GM19397 (cell line): ENCODE data around the gene DAZ2.
"Not testable (repeated sequence)": the region's sequence is repeated elsewhere in the genome, so short reads cannot be mapped to it uniquely, and the experiment has no call there.

Experiments
- ATAC-seq: cut with Tn5 transposase; IDR thresholded peaks from one replicate; pipeline ENCODE4 v1.9.1; 2021; ENCODE audit warnings: mild to moderate bottlenecking, moderate library complexity; ENCODE audit not compliant: unreplicated experiment

Gene DAZ2, protein sequence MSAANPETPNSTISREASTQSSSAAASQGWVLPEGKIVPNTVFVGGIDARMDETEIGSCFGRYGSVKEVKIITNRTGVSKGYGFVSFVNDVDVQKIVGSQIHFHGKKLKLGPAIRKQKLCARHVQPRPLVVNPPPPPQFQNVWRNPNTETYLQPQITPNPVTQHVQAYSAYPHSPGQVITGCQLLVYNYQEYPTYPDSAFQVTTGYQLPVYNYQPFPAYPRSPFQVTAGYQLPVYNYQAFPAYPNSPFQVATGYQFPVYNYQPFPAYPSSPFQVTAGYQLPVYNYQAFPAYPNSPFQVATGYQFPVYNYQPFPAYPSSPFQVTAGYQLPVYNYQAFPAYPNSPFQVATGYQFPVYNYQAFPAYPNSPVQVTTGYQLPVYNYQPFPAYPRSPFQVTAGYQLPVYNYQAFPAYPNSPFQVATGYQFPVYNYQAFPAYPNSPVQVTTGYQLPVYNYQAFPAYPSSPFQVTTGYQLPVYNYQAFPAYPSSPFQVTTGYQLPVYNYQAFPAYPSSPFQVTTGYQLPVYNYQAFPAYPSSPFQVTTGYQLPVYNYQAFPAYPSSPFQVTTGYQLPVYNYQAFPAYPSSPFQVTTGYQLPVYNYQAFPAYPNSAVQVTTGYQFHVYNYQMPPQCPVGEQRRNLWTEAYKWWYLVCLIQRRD

DNA sequence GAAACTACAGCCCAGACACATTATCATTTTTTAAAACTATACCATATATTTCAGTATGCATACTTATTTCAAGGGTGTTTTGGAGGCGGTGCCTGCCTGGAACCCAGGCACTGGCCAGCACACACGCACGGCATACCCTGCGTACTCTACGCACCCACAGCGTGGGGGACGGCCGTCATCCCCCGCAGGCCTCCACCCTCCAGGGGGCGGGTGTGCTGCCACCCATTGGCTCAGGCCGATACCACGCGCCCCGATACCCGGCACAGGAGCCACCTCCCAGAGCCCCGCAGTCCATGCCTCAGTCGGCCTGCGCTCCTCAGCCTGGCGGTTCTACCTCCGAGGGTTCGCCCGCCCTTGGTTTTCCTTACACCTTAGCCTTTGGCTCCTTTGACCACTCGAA is at the start of gene DAZ2:
TSS of gene DAZ2 (plus strand) at position 301 of the 400 bp plus-strand sequence. CDS start 208 bp downstream, outside the sequence.
- ATAC-seq = not testable (repeated sequence)

DNA sequence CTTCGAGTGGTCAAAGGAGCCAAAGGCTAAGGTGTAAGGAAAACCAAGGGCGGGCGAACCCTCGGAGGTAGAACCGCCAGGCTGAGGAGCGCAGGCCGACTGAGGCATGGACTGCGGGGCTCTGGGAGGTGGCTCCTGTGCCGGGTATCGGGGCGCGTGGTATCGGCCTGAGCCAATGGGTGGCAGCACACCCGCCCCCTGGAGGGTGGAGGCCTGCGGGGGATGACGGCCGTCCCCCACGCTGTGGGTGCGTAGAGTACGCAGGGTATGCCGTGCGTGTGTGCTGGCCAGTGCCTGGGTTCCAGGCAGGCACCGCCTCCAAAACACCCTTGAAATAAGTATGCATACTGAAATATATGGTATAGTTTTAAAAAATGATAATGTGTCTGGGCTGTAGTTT is 20.4 kb upstream of the DAZ2 start, which contains the start of gene DAZ1:
TSS of gene DAZ1 (minus strand) at position 101 of the 400 bp plus-strand sequence. CDS start 208 bp downstream, outside the sequence.
- not testable (repeated sequence) for ATAC-seq

DNA sequence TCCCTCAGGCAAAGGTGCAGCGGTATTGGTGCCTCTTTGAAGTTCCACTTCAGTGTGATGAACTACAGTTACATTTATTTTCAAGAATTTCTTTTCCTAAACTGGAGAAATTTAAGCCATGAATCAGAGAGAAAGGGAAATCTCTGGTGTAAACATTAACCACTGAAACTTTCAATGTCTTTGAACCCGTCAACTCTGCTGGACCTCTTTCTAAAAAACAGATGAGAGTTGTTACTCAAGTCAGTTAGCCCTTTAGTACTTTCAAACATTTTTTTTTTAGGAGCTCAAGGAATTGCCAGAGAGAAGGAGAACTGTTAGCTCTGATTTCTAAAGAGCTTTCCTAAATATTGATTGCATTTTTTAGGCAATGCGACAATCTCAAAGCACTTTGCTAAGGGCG is 11.9 kb upstream of the DAZ2 start:
- not testable (repeated sequence) for ATAC-seq

DNA sequence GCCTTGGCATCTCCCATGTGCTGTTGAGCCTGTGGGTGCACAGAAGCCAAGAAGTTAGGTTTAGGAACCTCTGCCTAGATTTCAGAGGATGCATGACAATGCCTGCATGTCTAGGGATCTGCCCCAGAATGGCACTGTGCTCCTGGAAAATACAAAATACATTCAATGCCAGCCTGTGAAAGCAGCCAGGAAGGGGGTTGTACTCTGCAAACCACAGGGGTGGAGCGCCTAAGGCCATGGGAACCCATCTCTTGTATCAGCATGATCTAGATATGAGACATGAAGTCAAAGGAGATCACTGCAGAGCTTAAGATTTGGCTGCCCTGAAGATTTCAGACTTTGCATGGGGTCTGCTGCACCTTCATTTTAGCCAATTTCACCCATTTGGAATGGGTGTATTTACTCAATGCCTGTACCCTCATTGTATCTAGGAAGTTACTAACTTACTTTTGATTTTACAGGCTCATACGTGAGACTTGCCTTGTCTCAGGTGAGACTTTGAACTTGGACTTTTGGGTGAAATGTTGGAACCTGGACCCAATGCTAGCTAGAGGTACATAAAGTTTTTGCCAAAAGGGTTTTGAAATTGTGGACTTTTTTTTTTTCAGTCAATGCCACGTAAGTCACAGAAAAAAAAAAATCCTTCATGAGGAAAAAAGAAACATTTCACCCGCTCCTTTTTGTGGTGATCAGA is 9.4 kb upstream of the DAZ2 start:
- ATAC-seq = not testable (repeated sequence)

DNA sequence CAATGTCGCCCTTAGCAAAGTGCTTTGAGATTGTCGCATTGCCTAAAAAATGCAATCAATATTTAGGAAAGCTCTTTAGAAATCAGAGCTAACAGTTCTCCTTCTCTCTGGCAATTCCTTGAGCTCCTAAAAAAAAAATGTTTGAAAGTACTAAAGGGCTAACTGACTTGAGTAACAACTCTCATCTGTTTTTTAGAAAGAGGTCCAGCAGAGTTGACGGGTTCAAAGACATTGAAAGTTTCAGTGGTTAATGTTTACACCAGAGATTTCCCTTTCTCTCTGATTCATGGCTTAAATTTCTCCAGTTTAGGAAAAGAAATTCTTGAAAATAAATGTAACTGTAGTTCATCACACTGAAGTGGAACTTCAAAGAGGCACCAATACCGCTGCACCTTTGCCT is 8.7 kb upstream of the DAZ2 start:
- ATAC-seq = not testable (repeated sequence)
